GM19468 (cell line): Measurements from ENCODE around the gene CCDC117.
"Not testable (repeated sequence)": the region's sequence is repeated elsewhere in the genome, so short reads cannot be mapped to it uniquely, and the experiment has no call there.

ENCODE experiments used
- ATAC-seq: cut with Tn5 transposase; IDR thresholded peaks from one replicate; pipeline ENCODE4 v1.9.1; 2021; ENCODE audit warnings: mild to moderate bottlenecking, moderate library complexity, moderate number of reproducible peaks; ENCODE audit not compliant: unreplicated experiment; ENCODE audit errors: extremely low read depth

CCDC117 gene

DNA sequence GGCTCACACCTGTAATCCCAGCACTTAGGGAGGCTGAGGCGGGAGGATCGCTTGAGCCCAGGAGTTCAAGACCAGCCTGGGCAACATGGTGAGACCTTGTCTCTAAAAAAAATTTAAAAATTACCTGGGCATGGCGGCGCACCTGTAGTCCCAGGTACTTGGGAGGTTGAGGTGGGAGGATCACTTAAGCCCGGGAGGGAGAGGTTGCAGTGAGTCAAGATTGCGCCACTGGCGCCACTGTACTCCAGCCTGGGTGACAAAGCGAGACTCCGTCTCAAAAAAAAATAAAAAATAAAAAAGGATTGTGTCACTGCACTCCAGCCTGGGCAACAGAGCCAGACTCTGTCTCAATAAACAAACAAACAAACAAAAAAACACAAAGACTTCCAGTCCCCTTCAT, 52.0 kb downstream of the CCDC117 start:
- ATAC-seq = not testable (repeated sequence)

DNA sequence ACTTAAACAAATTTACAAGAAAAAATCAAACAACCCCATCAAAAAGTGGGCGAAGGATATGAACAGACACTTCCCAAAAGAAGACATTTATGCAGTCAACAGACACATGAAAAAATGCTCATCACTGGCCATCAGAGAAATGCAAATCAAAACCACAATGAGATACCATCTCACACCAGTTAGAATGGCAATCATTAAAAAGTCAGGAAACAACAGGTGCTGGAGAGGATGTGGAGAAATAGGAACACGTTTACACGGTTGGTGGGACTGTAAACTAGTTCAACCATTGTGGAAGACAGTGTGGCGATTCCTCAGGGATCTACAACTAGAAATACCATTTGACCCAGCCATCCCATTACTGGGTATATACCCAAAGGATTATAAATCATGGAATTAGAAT, 53.9 kb downstream of the CCDC117 start:
- not testable (repeated sequence) for ATAC-seq

- ATAC-seq = no peak
These were observed 54.4 kb downstream of the CCDC117 start for GRCh38 chr22:28826921-28827320.

- ATAC-seq = no peak
These were observed 57.1 kb downstream of the CCDC117 start for GRCh38 chr22:28829358-28830181.

- no peak for ATAC-seq
These were observed 57.9 kb downstream of the CCDC117 start for GRCh38 chr22:28830441-28830840.

DNA sequence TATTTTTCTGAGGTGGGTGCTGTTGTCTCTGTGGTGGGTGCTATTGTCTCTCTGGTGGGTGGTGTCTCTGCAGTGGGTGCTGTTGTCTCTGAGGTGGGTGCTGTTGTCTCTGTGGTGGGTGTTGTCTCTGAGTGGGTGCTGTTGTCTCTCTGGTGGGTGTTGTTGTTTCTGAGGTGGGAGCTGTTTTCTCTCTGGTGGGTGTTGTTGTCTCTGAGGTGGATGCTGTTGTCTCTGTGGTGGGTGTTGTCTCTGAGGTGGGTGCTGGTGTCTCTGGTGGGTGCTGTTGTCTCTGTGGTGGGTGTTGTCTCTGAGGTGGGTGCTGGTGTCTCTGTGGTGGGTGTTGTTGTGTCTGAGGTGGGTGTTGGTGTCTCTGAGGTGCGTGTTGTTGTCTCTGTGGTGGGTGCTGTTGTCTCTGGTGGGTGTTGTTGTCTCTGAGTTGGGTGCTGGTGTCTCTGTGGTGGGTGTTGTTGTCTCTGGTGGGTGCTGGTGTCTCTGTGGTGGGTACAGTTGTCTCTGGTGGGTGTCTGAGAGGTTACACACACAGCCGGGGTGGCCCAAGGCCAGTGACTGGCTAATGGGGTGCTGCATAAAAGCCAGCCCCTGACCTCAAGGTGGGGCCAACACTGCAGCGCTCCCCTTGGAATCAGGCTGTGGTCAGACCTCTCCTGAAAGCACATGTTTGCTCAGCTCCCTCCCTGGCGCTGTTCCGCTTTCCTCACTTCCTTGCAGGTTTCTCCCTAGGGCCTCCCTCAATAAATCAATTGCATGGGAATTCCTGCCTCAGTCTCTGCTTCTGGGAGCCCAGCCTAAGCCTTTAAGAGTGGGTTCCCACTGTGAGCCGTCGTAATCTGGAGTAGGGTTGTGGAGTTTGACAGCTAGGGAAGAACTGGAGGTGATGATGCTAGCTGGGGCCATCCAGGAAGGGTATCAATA, 58.9 kb downstream of the CCDC117 start:
- no peak for ATAC-seq

DNA sequence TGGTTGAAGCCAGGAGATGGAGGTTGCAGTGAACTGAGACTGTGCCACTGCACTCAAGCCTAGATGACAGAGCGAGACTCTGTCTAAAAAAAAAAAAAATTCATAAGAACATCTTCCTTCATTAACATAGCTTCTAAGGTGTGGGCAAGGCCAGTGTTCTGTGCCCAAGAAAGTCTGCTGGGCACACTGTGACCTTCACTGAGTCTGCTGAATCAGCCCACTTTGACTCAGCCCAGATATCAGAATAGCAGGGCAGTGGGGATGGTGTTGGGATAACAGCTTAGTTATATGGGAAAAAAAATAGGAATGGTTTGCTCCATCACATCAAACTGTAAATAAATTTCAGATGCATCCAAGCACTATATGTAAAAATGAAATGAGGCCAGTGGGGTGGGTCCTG, 60.2 kb downstream of the CCDC117 start:
- no peak for ATAC-seq

DNA sequence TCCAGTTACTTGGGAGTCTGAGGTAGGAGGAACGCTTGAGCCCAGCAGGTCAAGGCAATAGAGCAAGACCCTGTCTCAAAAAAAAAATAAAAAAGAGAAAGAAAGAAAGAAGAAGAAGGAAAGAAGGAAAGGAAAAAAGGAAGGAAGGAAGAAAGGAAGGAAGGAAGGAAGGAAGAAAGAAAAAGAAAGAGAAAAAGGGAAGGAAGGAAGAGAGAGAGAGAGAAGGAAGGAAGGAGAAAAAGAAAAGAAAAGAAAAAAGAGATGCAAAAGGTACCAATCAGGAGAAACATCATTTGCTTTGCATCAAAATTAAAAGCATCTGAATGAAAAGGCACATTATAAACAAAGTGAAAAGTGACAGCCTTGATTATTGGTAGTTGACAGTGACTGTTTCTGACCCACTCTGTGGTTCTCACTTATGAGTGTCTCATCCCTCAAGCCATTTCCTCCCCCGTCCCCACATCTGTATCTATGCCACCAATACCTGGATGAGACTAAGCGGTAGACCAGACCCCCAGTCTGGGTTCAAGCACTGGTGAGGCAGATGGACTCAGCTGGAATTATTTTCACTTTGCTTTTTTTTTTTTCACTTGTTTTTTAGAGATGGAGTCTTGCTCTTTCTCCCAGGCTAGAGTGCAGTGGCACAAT, 60.9 kb downstream of the CCDC117 start:
- no peak for ATAC-seq

- ATAC-seq = no peak
These were observed 63.2 kb downstream of the CCDC117 start for GRCh38 chr22:28835630-28836189.

DNA sequence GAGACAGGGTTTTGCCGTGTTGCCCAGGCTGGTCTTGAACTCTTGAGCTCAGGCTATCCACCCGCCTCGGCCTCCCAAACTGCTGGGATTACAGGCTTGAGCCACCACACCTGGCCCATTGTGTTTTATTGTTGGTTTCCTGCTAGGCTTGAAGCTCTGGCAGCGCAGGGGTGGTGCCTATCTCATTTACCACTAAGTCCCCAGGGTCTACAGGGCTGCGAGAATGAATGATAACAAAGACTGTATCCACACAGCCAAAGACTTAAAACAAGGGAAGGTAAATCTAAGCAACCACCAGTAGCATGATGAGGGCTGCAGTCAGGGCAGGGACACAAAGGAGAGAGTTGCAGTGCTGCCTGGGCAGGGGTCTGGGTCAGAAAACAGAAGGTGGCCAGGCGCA, 65.1 kb downstream of the CCDC117 start:
- no peak for ATAC-seq
